GM21515 (cell line): ENCODE data around the gene CNGB1.
"Not testable (repeated sequence)": the region's sequence is repeated elsewhere in the genome, so short reads cannot be mapped to it uniquely, and the experiment has no call there.

Experiments used
- ATAC-seq: cut with Tn5 transposase; IDR thresholded peaks from one replicate; pipeline ENCODE4 v1.9.1; 2021; ENCODE audit not compliant: unreplicated experiment

CNGB1 gene

GRCh38 chr16:57938484-57938883, 32.4 kb downstream of the CNGB1 start:
- no peak for ATAC-seq

- no peak for ATAC-seq
Observed at GRCh38 chr16:57937861-57938260, 33.1 kb downstream of the CNGB1 start.

- no peak for ATAC-seq
Observed at GRCh38 chr16:57935904-57936303, 35.0 kb downstream of the CNGB1 start.

- no peak for ATAC-seq
Observed at GRCh38 chr16:57930533-57930932, 40.4 kb downstream of the CNGB1 start.

GRCh38 chr16:57929250-57929649, 41.7 kb downstream of the CNGB1 start:
- ATAC-seq = no peak

- ATAC-seq = no peak
Observed at GRCh38 chr16:57926041-57926440, 44.9 kb downstream of the CNGB1 start.

GRCh38 chr16:57925310-57925709, 45.6 kb downstream of the CNGB1 start:
- ATAC-seq = no peak

GRCh38 chr16:57924514-57924913, 46.4 kb downstream of the CNGB1 start:
- no peak for ATAC-seq

GRCh38 chr16:57923841-57924240, 47.1 kb downstream of the CNGB1 start:
- ATAC-seq = no peak

GRCh38 chr16:57923418-57923817, 47.5 kb downstream of the CNGB1 start:
- no peak for ATAC-seq

- ATAC-seq = no peak
Observed at GRCh38 chr16:57920880-57921229, 50.1 kb downstream of the CNGB1 start.

GRCh38 chr16:57920215-57920879, 50.6 kb downstream of the CNGB1 start:
- no peak for ATAC-seq

- no peak for ATAC-seq
Observed at GRCh38 chr16:57918994-57919393, 51.9 kb downstream of the CNGB1 start.

GRCh38 chr16:57918444-57918843, 52.5 kb downstream of the CNGB1 start:
- no peak for ATAC-seq

GRCh38 chr16:57917929-57918328, 53.0 kb downstream of the CNGB1 start:
- ATAC-seq = not testable (repeated sequence)

- ATAC-seq = not testable (repeated sequence)
Observed at GRCh38 chr16:57917489-57917888, 53.4 kb downstream of the CNGB1 start.

- no peak for ATAC-seq
Observed at GRCh38 chr16:57916735-57917438, 54.0 kb downstream of the CNGB1 start.

- ATAC-seq = no peak
Observed at GRCh38 chr16:57915811-57916488, 55.0 kb downstream of the CNGB1 start.

- no peak for ATAC-seq
Observed at GRCh38 chr16:57915267-57915666, 55.7 kb downstream of the CNGB1 start.

GRCh38 chr16:57914244-57915173, 56.4 kb downstream of the CNGB1 start:
- ATAC-seq = no peak
